Measurements from ENCODE around the gene TNNT1.
"Not testable (repeated sequence)": the region's sequence is repeated elsewhere in the genome, so short reads cannot be mapped to it uniquely, and the experiment has no call there.

Gene TNNT1, protein sequence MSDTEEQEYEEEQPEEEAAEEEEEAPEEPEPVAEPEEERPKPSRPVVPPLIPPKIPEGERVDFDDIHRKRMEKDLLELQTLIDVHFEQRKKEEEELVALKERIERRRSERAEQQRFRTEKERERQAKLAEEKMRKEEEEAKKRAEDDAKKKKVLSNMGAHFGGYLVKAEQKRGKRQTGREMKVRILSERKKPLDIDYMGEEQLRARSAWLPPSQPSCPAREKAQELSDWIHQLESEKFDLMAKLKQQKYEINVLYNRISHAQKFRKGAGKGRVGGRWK

DNA sequence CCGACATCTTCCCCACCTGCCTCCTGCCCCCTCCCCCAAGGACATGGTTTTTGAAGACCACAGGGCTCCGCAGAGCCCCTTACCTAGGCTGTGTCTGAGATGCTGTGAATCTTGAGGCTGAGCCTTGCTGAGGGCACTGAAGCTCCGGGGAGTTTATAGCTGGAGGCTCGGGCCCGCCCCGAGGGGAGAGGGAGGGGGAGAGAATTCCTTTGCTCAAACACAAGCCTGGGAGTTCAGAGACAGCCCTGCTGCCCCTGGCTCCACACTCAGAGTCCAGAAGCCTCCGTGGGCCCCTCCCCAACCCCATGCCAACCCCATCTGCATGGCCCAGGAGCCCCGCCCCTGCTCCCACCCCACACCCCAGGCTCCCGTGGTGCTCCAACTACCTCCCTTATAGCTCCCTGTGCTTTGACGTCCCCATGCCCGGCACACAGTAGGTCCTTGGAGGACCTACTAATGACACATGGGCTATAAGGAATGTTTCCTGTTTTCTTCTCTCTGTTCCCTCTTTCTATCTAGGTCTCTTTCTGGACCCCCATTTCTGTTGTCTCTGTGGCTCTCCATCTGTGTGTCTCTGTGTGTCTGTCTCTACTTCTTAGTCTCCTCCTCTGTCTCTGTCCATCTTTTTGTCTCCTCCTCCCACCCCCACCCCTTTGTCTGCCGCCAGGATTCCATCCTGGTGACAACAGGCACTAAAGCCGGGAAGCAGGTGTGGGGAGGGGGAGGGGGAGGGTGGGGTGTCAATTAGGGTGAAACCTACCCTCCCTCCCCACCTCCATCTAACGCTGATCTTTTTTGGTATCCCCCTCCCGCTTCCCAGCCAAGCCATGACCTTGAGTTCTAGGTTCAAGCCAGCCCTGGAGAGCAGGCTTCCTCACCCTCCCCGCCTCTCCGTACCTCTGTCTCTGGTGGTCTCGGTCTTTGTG, at the start of gene TNNT1:
TSS of gene TNNT1 (minus strand) at position 129 of the 926 bp plus-strand sequence. CDS start 2,049 bp downstream, outside the sequence.
- DNase-seq: no peak

GRCh38 chr19:55198651-55199050, 49.6 kb upstream of the TNNT1 start:
- no peak for DNase-seq

DNA sequence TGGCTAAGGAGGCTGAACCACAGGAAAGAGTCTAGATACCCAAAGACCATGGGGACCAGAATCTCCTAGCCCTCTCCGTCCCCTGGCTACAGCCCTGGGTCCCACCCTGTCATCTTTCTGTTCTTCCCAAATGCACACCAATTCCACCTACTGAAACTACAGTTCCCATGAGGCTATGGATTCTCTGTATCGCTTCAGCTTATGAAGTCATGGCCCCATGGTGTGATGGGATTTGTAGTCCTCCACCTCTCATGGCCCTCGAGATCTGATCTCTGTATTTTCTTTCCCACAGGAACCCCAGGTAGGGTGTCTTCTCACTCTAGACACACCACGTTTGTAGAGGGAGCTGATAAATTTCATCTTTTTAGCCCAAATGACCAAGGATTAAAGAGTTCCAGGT, 48.5 kb upstream of the TNNT1 start:
- no peak for DNase-seq

GRCh38 chr19:55196803-55197202, 47.8 kb upstream of the TNNT1 start:
- DNase-seq: no peak

- no peak for DNase-seq
These were observed 44.5 kb upstream of the TNNT1 start for GRCh38 chr19:55193481-55193880.

DNA sequence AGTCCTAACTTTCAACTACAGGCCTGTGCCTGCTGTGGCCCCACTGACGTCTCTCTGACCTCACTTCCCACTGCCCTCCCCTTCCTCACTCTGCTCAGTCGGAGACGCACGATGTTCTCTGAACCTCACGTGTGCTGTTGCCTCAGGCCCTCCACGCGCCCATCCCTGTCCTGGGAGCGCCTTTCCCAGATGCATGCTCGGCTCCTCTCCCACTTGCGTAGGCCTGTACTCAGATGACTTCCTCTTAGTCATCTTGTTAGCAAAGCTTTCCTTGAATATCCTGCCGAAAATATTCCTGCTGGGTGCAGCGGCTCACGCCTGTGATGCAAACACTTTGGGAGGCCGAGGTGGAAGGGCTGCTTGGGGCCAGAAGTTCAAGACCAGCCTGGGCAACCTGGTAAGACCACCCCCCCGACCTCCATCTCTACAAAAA, 40.4 kb upstream of the TNNT1 start:
- no peak for DNase-seq

DNA sequence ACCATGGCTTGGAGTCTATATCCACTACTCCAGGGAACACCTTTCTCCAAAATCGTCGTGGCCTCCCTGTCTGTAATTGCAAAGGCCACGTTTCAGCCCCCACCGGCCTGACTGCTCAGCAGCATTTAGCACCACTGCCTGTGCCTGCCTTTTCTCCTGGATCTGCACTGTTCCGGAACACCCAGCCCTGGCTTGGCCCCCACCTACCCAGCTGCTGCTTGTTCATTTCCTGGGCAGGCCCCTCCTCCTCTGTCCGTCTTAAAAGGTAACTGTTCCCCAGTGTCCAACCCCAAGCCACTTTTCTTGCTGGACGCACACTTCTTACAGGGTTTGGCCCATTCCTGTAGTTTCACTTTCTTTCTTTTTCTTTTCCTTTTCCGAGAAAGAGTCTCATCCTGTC, 39.6 kb upstream of the TNNT1 start:
- DNase-seq: no peak

- no peak for DNase-seq
These were observed 37.1 kb upstream of the TNNT1 start for GRCh38 chr19:55186080-55186479.

DNA sequence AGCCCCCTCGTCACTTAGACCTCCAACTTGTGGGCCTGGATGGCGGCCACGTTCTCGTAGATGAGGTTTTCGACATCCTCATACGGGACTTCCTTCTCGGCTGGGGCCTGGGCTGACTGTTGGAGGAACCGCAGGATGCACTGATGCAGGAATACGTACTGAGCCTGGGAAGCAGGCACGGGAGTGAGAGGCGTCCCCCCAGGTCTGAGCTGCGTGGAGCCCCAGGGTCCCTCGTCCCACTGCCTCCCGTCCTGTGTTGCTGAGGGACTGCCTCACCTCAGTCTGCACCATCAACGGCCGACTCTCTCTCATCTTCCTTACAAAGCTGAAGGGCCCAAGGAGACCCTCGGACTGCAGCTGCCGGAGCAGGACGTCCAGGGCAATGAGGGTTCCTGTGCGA, 32.7 kb upstream of the TNNT1 start:
- DNase-seq: no peak

GRCh38 chr19:55179606-55180484, 30.8 kb upstream of the TNNT1 start, which contains the start of gene SYT5:
TSS of gene SYT5 (minus strand) at chr19:55180289. CDS start at chr19:55179041, 1,248 bp downstream.
- peak; percentile 23 for DNase-seq

- peak; percentile 94 for DNase-seq
These were observed 30.0 kb upstream of the TNNT1 start for GRCh38 chr19:55178781-55179599.

- no peak for DNase-seq
These were observed 27.1 kb upstream of the TNNT1 start for GRCh38 chr19:55176076-55176475.

GRCh38 chr19:55175117-55175867, 26.3 kb upstream of the TNNT1 start:
- no peak for DNase-seq

GRCh38 chr19:55174425-55175116, 25.6 kb upstream of the TNNT1 start:
- DNase-seq: no peak

DNA sequence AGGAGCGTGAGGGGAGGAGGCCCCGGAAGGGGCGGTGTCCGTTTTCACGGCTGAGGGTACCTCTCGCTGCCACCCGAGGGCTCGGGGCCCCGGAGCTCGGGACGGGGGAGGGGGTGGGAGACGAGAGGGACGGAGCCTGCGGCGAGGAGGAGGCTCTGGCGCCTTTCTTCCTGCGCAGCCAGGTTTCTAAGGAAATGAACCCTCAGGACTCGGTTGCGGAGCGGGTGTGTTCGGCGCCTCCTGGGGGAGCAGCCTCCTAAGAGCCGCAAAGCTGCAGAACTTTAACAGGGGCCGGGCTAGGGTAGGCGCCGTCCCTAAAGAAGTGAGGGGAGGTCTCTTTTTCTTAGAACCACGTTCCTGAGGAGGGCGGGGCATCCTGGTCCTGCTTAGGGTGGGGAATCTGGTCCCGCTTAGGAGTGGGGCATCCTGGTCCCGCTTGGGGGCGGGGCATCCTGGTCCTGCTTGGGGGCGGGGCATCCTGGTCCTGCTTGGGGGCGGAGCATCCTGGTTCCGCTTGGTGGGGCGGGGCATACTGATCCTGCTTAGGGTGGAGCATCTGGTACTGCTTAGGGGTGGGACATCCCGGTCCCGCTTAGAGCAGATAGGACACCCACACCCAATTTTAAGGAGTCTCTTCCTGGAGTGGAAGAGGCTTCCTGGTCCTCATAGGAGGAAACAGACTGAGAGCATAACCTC, 24.9 kb upstream of the TNNT1 start:
- peak; percentile 61 for DNase-seq

- DNase-seq: no peak
These were observed 24.2 kb upstream of the TNNT1 start for GRCh38 chr19:55173186-55173713.

DNA sequence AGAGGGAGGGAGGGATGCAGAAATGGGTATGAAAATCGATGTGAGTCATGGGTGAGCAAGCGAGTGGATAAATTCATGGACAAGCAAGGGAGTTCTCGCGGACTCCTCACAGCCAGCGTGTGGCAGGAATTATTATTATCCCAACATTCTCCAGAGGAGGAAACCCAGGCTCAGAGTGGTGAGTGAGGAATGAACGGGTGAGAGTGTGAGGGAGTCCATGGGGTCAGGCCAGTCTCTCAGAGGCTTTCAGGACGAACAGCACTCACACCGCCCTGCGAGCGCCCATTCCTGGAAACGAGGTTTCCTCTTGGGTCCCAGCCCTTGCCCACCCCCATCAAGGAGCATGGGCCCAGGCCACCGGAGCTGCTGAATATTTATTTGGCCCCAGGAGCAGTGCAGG, 23.7 kb upstream of the TNNT1 start:
- DNase-seq: no peak

- DNase-seq: not testable (repeated sequence)
These were observed 23.3 kb upstream of the TNNT1 start for GRCh38 chr19:55172318-55172717.

- DNase-seq: no peak
These were observed 22.4 kb upstream of the TNNT1 start for GRCh38 chr19:55171440-55171839.

DNA sequence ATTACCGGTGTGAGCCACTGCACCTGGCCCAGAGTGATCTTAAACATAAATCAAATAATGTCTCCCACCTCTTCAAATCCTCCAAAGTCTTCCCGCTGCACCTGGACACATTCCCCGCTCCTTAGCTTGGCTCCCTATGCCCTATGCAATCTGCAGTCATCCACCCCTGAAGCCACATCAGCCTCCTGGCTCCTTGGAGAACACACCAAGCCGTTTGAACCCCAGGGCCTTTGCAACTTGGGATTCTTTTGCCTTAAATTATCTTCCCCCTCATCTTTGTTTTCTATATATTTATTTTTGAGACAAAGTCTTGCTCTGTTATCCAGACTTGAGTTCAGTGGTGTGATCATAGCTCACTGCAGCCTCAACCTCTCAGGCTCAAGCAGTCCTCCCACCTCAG, 20.1 kb upstream of the TNNT1 start:
- DNase-seq: no peak

Measured in NCI-H1105 treated with DMSO at 0.1 percent for 48 hours (cell line).